Tibial nerve (tissue), 4 donors: ENCODE results near the gene MYO1C. TPM values are rescaled to one million over a fixed set of nuclear protein-coding genes. Genes with fewer than 3 reads are reported as not detected.
A peak's percentile ranks its signal among the peaks of the same experiment; 100 is the strongest.

ENCODE experiments used
- DNase-seq, 2 donors: peaks; one replicate each; pipeline ENCODE4 v3.0.0-alpha.2; 2019; ENCODE audit warnings: low spot score in 2 of 2
- H3K27ac ChIP-seq, 4 donors: fragments of 200-600 bp; sonication (generic) in 3 of 4; one replicate each; pipeline ENCODE4 v1.5.1; 2017 to 2019; ENCODE audit warnings: mild to moderate bottlenecking in 1 of 4
- H3K27me3 ChIP-seq, 2 donors: fragments of 200-600 bp; sonication (generic) in 1 of 2; one replicate each; pipeline versions ENCODE4 v1.5.1 to v1.6.0; 2017 to 2019
- H3K36me3 ChIP-seq, 3 donors: fragments of 200-600 bp; sonication (generic); one replicate each; pipeline ENCODE4 v1.5.1; 2018 to 2019
- H3K4me1 ChIP-seq, 4 donors: fragments of 200-600 bp; sonication (generic) in 3 of 4; one replicate each; pipeline ENCODE4 v1.5.1; 2017 to 2019
- H3K4me3 ChIP-seq, 4 donors: fragments of 200-600 bp; sonication (generic) in 3 of 4; one replicate each; pipeline ENCODE4 v1.5.1; 2017 to 2019; ENCODE audit warnings: mild to moderate bottlenecking in 1 of 4, moderate library complexity in 1 of 4
- H3K9me3 ChIP-seq, 4 donors: fragments of 200-600 bp; sonication (generic) in 3 of 4; one replicate each; pipeline ENCODE4 v1.5.1; 2017 to 2019
- EP300 ChIP-seq, 2 donors: sonication (generic); formaldehyde crosslinking; IDR thresholded peaks; one replicate each; pipeline ENCODE4 v1.6.1; 2017; ENCODE audit warnings: antibody characterized with exemption in 2 of 2, mild to moderate bottlenecking in 1 of 2
- POLR2A ChIP-seq, 2 donors: fragments of 450-650 bp; IDR thresholded peaks; one replicate each; pipeline ENCODE4 v1.6.1; 2017; ENCODE audit warnings: antibody characterized with exemption in 2 of 2, mild to moderate bottlenecking in 2 of 2, moderate library complexity in 2 of 2
- WGBS, 2 donors: methylation state at CpG; one replicate each; pipeline ENCODE4 v1.1.5; 2018; 5-methylcytosine and 5-hydroxymethylcytosine counted together
- total RNA-seq, 4 donors: library from RNA; depleted of rRNA; stranded (reverse); fragments of >200 nt; gene quantifications; one replicate each; pipeline ENCODE4 v1.1.0, GENCODE V29; 2016
- TF ChIP-seq, protein P1 (sequence below), 5 experiments: fragments of 200-600 bp in 3 of 5; fragments of 450-650 bp in 2 of 5; sonication (generic) in 3 of 5; IDR thresholded peaks; one replicate each; pipeline ENCODE4 v1.5.1; 2016 to 2019; ENCODE audit warnings: antibody characterized with exemption in 5 of 5, mild to moderate bottlenecking in 3 of 5, moderate library complexity in 2 of 5

Gene MYO1C
- total RNA-seq, 4 donors from 2014 or later, result 184 to 305 (median 226) TPM

DNA sequence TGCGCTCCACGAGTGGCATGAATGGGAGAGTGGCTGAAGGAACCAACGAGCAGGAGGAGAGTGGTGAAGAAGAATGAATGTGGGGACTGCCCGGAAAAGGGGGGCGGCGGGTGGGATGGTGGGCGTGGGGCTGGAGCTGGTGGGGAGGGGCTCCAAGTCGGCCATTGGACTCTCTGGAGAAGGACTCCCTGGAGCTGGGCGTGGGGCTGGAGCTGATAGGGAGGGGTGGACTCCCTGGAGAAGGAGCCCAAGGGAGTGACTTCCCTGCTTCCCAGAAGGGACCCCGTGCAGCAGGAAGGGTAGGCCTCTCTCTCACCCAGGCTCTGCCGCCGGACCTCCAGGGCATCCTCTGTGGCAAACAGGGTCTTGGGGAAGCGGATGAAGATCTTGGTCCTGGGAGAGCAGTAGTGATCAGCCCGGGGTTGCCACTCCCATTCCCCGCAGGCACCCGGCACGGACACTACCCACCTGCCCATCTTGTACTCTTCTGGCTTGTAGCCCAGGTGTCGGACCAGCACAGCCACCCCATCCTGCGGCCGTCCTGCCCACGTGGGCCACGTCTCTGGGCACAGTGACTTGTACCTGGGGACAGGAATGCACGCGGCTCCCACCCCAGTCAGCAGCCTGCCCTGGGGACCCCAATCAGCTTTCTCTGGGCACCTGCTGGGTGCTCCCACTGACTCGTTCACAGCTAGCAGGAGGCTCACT, 21.6 kb downstream of the MYO1C start:
- no peak for TF ChIP-seq EP300 (IDR thresholded peaks at IDR 0.05)
- TF ChIP-seq POLR2A (IDR thresholded peaks at IDR 0.05), result no peak
- TF ChIP-seq, protein P1, sequence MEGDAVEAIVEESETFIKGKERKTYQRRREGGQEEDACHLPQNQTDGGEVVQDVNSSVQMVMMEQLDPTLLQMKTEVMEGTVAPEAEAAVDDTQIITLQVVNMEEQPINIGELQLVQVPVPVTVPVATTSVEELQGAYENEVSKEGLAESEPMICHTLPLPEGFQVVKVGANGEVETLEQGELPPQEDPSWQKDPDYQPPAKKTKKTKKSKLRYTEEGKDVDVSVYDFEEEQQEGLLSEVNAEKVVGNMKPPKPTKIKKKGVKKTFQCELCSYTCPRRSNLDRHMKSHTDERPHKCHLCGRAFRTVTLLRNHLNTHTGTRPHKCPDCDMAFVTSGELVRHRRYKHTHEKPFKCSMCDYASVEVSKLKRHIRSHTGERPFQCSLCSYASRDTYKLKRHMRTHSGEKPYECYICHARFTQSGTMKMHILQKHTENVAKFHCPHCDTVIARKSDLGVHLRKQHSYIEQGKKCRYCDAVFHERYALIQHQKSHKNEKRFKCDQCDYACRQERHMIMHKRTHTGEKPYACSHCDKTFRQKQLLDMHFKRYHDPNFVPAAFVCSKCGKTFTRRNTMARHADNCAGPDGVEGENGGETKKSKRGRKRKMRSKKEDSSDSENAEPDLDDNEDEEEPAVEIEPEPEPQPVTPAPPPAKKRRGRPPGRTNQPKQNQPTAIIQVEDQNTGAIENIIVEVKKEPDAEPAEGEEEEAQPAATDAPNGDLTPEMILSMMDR (IDR thresholded peaks at IDR 0.05), result no peak
- Histone ChIP-seq H3K4me3 (no peak overlapping the region), H3K27ac (peak overlapping the region in 1 of 4 donors; percentile 51), H3K27me3 (no peaks in the 10 kb centered on the region), H3K4me1 (peaks cover 0 to 52% (median 8%) of the 10 kb centered on the region in 4 donors), H3K9me3 (no peaks in the 10 kb centered on the region), H3K36me3 (peaks cover 0 to 100% (median 33%) of the 10 kb centered on the region in 3 donors)
- no peak for DNase-seq
- 72 to 76% methylated on average over 20 to 24 of the region's 25 CpGs for WGBS, 2 donors

DNA sequence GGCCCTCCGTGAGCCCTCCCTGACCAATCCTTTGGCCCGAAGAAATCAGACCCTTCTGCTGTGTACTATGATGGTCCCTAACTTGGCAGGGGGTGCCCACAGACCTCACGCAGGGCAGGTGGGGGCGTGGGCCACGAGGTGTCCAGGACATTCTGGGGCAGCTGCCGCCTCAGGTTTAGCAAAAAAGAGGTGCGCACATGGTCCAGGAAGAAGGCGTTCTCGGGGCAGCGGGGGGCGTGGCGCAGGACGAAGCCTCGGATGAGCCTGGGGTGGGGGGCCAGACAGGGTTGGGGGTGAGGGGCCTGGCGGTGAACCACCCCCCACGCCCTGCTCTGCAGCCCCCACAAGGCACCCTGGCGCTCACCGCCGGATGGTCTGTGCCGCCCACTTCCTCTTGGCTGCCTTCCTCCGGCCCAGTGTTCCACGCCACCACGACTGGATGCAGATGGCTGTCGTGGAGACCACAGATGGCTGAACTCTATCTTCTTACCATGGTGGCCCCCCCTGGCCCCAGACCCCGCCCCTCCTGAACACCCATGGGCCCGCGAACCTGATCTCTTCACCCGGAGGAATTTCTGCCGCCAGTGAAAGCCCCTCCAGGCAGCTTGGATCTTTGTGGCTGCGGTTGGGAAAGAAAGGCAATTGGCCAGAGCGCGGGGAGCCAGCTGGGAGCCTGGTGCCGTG, 22.3 kb downstream of the MYO1C start:
- no peak for DNase-seq
- Histone ChIP-seq H3K27me3 (no peaks in the 10 kb centered on the region), H3K27ac (peak overlapping the region in 2 of 4 donors; percentile 8 to 51), H3K4me1 (peaks cover 0 to 45% (median 5%) of the 10 kb centered on the region in 4 donors), H3K4me3 (no peak overlapping the region), H3K9me3 (no peaks in the 10 kb centered on the region), H3K36me3 (peaks cover 0 to 100% (median 33%) of the 10 kb centered on the region in 3 donors)
- TF ChIP-seq EP300 (IDR thresholded peaks at IDR 0.05), result no peak
- TF ChIP-seq POLR2A (IDR thresholded peaks at IDR 0.05), result no peak
- 72 to 82% methylated on average over 30 to 33 of the region's 33 CpGs for WGBS, 2 donors

DNA sequence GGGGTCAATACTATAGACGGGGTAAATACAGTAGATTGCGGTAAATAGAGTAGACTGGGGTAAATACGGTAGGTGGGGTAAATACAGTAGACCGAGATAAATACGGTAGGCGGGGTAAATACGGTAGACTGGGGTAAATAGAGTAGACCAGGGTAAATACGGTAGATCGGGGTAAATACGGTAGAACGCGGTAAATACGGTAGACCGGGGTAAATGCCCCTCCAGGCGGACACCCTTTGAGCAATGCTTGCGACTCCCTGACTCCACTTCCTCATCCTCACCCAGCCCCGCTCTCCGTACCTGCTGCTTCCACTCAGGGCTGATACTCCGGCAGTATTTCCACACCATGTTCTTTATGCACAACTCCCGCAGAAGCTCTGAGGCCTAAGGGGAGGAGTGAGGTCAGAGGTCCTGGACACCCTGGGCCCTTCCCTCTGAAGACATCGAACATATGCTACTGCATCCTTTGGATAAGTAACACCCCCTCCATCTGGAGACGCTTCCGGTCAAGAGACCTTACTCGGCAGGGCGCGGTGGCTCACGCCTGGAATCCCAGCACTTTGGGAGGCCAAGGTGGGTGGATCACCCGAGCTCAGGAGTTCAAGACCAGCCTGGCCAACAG, 23.1 kb downstream of the MYO1C start:
- DNase-seq, result no peak
- TF ChIP-seq, protein P1 (IDR thresholded peaks at IDR 0.05), result no peak
- no peak for TF ChIP-seq EP300 (IDR thresholded peaks at IDR 0.05)
- WGBS, 2 donors, result 65 to 79% methylated on average over 28 of the region's 28 CpGs
- Histone ChIP-seq H3K4me1 (peaks cover 0 to 38% (median under 1%) of the 10 kb centered on the region in 4 donors), H3K36me3 (peaks cover 0 to 100% (median 33%) of the 10 kb centered on the region in 3 donors), H3K27ac (peak overlapping the region in 2 of 4 donors; percentile 44 to 71), H3K4me3 (no peak overlapping the region), H3K27me3 (no peaks in the 10 kb centered on the region), H3K9me3 (no peaks in the 10 kb centered on the region)

DNA sequence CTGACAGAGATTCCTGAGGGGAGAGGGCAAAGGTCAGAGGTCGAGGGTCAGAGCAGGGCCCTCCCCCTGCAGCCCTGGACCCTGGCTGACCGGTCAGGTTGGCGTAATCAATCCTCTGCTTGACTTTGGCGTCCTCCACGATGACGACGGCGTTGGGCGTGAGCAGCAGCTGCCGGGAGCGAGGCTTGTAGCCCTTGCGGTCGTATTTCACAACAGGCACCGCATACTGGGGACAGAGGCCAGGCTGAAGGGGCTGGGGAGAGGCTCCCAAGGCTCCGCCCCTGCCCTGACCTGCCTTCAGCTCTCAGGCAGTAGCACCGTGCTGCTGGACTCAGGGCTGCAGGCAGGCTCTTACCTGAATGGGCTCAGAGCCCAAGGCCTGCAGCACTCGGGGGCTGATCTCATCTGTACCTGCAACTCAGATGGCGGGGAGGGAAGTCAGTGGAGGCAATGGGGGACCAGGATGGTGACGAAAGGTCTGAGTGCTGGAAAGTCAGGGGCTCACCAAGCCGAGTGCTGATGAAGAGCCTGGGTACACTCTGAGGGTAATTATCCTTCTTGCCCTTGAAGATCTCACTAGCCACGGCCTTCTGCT, 24.5 kb downstream of the MYO1C start:
- peaks cover 0 to 98% (median 33%) of the 10 kb centered on the region in 3 donors for H3K36me3 ChIP-seq
- WGBS, 2 donors, result 53 to 77% methylated on average over 17 to 21 of the region's 21 CpGs
- H3K4me3 ChIP-seq, result no peak overlapping the region
- no peaks in the 10 kb centered on the region for H3K27me3 ChIP-seq
- no peaks in the 10 kb centered on the region for H3K9me3 ChIP-seq
- no peak for TF ChIP-seq POLR2A (IDR thresholded peaks at IDR 0.05)
- TF ChIP-seq EP300 (IDR thresholded peaks at IDR 0.05), result peak in 1 of 2 donors; percentile 82
- TF ChIP-seq, protein P1 (IDR thresholded peaks at IDR 0.05), result no peak
- H3K27ac ChIP-seq, result peak overlapping the region in 3 of 4 donors; percentile 15 to 71 (median 44)
- peak in 1 of 2 donors; percentile 61 for DNase-seq
- H3K4me1 ChIP-seq, result peaks cover 0 to 25% (median 3%) of the 10 kb centered on the region in 4 donors

DNA sequence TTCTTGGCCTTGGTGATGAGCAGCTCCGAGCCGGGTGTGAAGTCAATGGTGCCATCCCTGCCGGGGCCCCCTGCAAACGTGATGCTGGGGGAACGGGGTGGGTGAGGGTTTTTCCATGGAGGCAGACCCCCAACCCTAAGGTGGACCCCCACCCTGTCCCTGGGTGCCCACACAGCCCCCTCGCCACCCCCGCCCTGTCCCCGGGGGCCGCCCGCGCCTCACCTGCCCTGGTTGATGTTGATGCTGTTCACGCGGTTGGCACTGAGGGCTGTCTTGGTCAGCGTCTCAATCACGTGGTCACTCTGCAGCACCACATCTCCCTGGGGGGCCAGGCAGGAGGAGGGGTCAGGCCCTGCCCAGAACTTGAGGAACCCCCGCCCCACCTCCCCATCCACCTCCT, 25.2 kb downstream of the MYO1C start:
- TF ChIP-seq, protein P1 (IDR thresholded peaks at IDR 0.05), result no peak
- TF ChIP-seq POLR2A (IDR thresholded peaks at IDR 0.05) (no peak), EP300 (IDR thresholded peaks at IDR 0.05) (no peak)
- 60 to 86% methylated on average over 1 to 4 of the region's 16 CpGs for WGBS, 2 donors

More for the DNA sequence above, 25.2 kb downstream of the MYO1C start:
- peak overlapping the region in 1 of 4 donors; percentile 71 for H3K27ac ChIP-seq
- H3K27me3 ChIP-seq, result no peaks in the 10 kb centered on the region
- no peak for DNase-seq
- no peaks in the 10 kb centered on the region for H3K9me3 ChIP-seq
- H3K4me1 ChIP-seq, result peaks cover 0 to 26% (median 7%) of the 10 kb centered on the region in 4 donors
- no peak overlapping the region for H3K4me3 ChIP-seq
- H3K36me3 ChIP-seq, result peaks cover 0 to 97% (median 33%) of the 10 kb centered on the region in 3 donors
